Measurements from ENCODE around the gene IP6K2. TPM values are rescaled to one million over a fixed set of nuclear protein-coding genes. Genes with fewer than 3 reads are reported as not detected.
"Not testable (repeated sequence)": the region's sequence is repeated elsewhere in the genome, so short reads cannot be mapped to it uniquely, and the experiment has no call there.

The IP6K2 gene
- total and polyA plus RNA-seq, 2 of the 13 experiments (the other 11 are each of a cell fraction or from before 2014, with no cell fraction given), result 85.5 to 112 TPM

- FAIRE-seq, result not testable (repeated sequence)
Measured at GRCh38 chr3:48741226-48741625, 24.2 kb upstream of the IP6K2 start.

DNA sequence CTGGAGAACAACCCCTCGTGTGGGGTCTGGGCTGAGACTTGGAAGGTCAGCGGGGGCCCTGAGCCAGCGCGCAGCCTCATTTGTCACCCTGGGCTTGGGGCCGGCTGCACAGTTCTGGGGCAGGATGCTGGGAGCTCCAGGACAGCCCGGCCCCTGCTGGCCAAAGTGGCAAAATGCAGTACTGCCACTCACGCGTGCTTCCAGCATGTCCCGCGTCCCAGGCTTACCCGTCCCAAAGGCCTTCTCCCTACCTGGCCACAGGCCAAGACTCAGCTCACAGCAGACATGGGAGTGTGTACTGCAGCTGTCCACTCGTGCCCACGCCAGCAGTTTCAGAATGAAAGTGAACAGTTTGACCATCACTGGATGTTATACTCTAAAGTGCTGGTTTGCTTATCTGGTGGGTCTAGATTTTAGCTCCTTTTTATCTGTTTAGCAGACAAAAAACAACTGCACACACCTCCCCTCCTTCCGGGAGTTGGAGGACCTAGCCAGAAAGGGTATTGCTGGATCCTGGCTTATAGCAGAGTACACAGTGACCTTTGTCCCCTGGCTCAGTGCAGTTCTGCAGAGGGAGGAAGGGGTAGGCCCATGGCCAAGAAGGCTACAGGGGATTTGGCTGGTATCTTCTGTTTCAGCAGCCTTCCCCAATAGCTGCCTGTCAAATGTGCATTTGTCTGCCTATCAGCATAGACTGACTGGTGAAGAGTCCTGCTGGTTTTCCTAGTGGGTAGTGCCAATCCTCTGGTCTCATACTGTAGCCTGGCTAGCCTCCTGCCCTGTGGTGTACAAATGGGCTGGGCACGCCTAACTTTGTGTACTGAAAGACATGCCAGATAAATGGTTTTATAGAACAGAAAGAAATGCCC is 23.2 kb upstream of the IP6K2 start:
- Histone ChIP-seq H2AFZ (ENCODE audit: low read length) (peak overlapping the region; percentile 90), H3K79me2 (ENCODE audit: insufficient read depth, low read length) (no peaks in the 10 kb centered on the region), H3K9me3 (ENCODE audit: low read length) (no peaks in the 10 kb centered on the region), H3K9ac (ENCODE audit: insufficient read depth, low read depth, low read length) (peak overlapping the region; percentile 66), H4K20me1 (ENCODE audit: insufficient read depth, low read length) (no peaks in the 10 kb centered on the region), H3K27me3 (ENCODE audit: control insufficient read depth in 1 of 2, insufficient read depth in 2 of 2, low read length in 2 of 2) (no peaks in the 10 kb centered on the region), H3K4me1 (ENCODE audit: insufficient read depth, low read length) (peaks cover 52% of the 10 kb centered on the region), H3K36me3 (replicated peaks in 1 of 2; ENCODE audit: control insufficient read depth in 1 of 2, insufficient read depth in 2 of 2, low read length in 2 of 2) (no peaks in the 10 kb centered on the region), H3K4me3 (replicated peaks in 1 of 3; ENCODE audit: insufficient read depth in 1 of 3, low read depth in 2 of 3, low read length in 3 of 3) (peak overlapping the region; percentile 45 to 65 (median 53)), H3K4me2 (ENCODE audit: low read depth, low read length) (peak overlapping the region; percentile 99), H3K27ac (ENCODE audit: extremely low read length, insufficient read depth, low read length) (peak overlapping the region; percentile 79)
- in situ Hi-C loops (cut with HindIII; ENCODE audit: extremely low pct_ligation_motif_present, low pct_unique_long_range_greater_than_20kb), result no loop called here
- POLR2A ChIA-PET, result interaction anchor here (0.6 to 3.2 kb wide), 23 partner anchors 9 to 392 kb away, joined by 3 to 59 read pairs (median 4); partner anchors contain the start of genes ARIH2, IMPDH2, IP6K2 and LAMB2
- BruUV-seq (replicated peaks), result no TSS peak
- ATAC-seq (peak; percentile 94), DNase-seq (ENCODE audit: low spot score) (peak; percentile 86), FAIRE-seq (peak; percentile 94)
- CTCF ChIA-PET (ENCODE audit: low intra/inter-chr PET ratio, low total read pairs), result interaction anchor here (0.8 kb wide), 1 partner anchor 54 kb away, joined by 3 read pairs; the partner anchor contains the start of gene NCKIPSD
- intact Hi-C loops (cut with micrococcal nuclease; ENCODE audit: unreplicated experiment), result loop anchor here (1.0 to 2.0 kb wide), 2 partner anchors 55 to 213 kb away; partner anchors contain the start of gene NCKIPSD
- WGBS (ENCODE audit: low lambda C conversion rate), result 18% methylated on average over 5 of the region's 15 CpGs
- TF ChIP-seq JUNB (CRISPR knock-in tag; IDR thresholded peaks at IDR 0.05; ENCODE audit: borderline replicate concordance) (no peak), MTA3 (CRISPR knock-in tag; IDR thresholded peaks at IDR 0.05) (no peak), AGO1 (IDR thresholded peaks at IDR 0.05; ENCODE audit: low read depth, low read length, poor library complexity, severe bottlenecking) (no peak), NRL (CRISPR knock-in tag; IDR thresholded peaks at IDR 0.05; ENCODE audit: borderline replicate concordance) (no peak), ZNF598 (CRISPR knock-in tag; IDR thresholded peaks at IDR 0.05; ENCODE audit: borderline replicate concordance) (peak; percentile 99; the same call in 1 of the 2 replicates), NCOA1 (CRISPR knock-in tag; IDR thresholded peaks at IDR 0.05) (peak; percentile 64; the same call in 1 of the 2 replicates), BCL6 (CRISPR knock-in tag; IDR thresholded peaks at IDR 0.05) (peak; percentile 61), HNF1B (CRISPR knock-in tag; IDR thresholded peaks at IDR 0.05) (no peak; the same call in none of the 2 replicates), ZNF337 (CRISPR knock-in tag; IDR thresholded peaks at IDR 0.05; ENCODE audit: borderline replicate concordance, low read depth) (no peak)
- TF ChIP-seq, protein P1, sequence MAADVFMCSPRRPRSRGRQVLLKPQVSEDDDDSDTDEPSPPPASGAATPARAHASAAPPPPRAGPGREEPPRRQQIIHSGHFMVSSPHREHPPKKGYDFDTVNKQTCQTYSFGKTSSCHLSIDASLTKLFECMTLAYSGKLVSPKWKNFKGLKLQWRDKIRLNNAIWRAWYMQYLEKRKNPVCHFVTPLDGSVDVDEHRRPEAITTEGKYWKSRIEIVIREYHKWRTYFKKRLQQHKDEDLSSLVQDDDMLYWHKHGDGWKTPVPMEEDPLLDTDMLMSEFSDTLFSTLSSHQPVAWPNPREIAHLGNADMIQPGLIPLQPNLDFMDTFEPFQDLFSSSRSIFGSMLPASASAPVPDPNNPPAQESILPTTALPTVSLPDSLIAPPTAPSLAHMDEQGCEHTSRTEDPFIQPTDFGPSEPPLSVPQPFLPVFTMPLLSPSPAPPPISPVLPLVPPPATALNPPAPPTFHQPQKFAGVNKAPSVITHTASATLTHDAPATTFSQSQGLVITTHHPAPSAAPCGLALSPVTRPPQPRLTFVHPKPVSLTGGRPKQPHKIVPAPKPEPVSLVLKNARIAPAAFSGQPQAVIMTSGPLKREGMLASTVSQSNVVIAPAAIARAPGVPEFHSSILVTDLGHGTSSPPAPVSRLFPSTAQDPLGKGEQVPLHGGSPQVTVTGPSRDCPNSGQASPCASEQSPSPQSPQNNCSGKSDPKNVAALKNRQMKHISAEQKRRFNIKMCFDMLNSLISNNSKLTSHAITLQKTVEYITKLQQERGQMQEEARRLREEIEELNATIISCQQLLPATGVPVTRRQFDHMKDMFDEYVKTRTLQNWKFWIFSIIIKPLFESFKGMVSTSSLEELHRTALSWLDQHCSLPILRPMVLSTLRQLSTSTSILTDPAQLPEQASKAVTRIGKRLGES (CRISPR knock-in tag; IDR thresholded peaks at IDR 0.05; ENCODE audit: borderline replicate concordance), result 0 out of 2 replicates have a peak, but pooled peaks have one; percentile 8

More at GRCh38 chr3:48741226-48741625, 24.2 kb upstream of the IP6K2 start:
- H2AFZ ChIP-seq (ENCODE audit: low read length); H3K27me3 ChIP-seq (ENCODE audit: control insufficient read depth in 1 of 2, insufficient read depth in 2 of 2, low read length in 2 of 2); H3K36me3 ChIP-seq (replicated peaks in 1 of 2; ENCODE audit: control insufficient read depth in 1 of 2, insufficient read depth in 2 of 2, low read length in 2 of 2); H3K79me2 ChIP-seq (ENCODE audit: insufficient read depth, low read length); H4K20me1 ChIP-seq (ENCODE audit: insufficient read depth, low read length); POLR2A ChIA-PET; H3K27ac ChIP-seq (ENCODE audit: extremely low read length, insufficient read depth, low read length); in situ Hi-C loops (cut with HindIII; ENCODE audit: extremely low pct_ligation_motif_present, low pct_unique_long_range_greater_than_20kb); H3K4me3 ChIP-seq (replicated peaks in 1 of 3; ENCODE audit: insufficient read depth in 1 of 3, low read depth in 2 of 3, low read length in 3 of 3); ATAC-seq; BruUV-seq (replicated peaks); H3K9me3 ChIP-seq (ENCODE audit: low read length); H3K9ac ChIP-seq (ENCODE audit: insufficient read depth, low read depth, low read length); CTCF ChIA-PET (ENCODE audit: low intra/inter-chr PET ratio, low total read pairs); DNase-seq (ENCODE audit: low spot score); H3K4me2 ChIP-seq (ENCODE audit: low read depth, low read length): not testable (repeated sequence)
- peaks cover 43% of the 10 kb centered on the region for H3K4me1 ChIP-seq (ENCODE audit: insufficient read depth, low read length)
- WGBS (ENCODE audit: low lambda C conversion rate), result 97% methylated on average over 10 of the region's 10 CpGs
- intact Hi-C loops (cut with micrococcal nuclease; ENCODE audit: unreplicated experiment), result loop anchor here (2.0 kb wide), 1 partner anchor 212 kb away; no protein-coding TSS in a partner anchor

Measured in HepG2 (cell line).